Measurements from ENCODE around the gene OCIAD1. TPM values are rescaled to one million over a fixed set of nuclear protein-coding genes. Genes with fewer than 3 reads are reported as not detected.

OCIAD1 gene
- polyA plus RNA-seq (2011; rRNA removed) (103 and 162 TPM in 2 replicates), polyA minus RNA-seq (2011; rRNA and poly(A)+ RNA removed) (39.9 and 68.7 TPM in 2 replicates)

- Histone ChIP-seq H3K27me3 (ENCODE audit: control insufficient read depth, insufficient read depth, low read length) (no peaks in the 10 kb centered on the region), H3K4me3 (ENCODE audit: low read depth, low read length) (peak within 1 kb of the TSS; percentile 78), H3K36me3 (ENCODE audit: control insufficient read depth, insufficient read depth, low read length) (peaks cover 8% of the 10 kb centered on the region)
- POLR2A ChIA-PET, result no interaction called here
- peak; percentile 97 for DNase-seq (ENCODE audit: low read depth)
- CTCF ChIA-PET, result interaction anchor here (0.6 kb wide), 1 partner anchor 43 kb away, joined by 4 read pairs; no protein-coding TSS in a partner anchor
- TF ChIP-seq, protein P1, sequence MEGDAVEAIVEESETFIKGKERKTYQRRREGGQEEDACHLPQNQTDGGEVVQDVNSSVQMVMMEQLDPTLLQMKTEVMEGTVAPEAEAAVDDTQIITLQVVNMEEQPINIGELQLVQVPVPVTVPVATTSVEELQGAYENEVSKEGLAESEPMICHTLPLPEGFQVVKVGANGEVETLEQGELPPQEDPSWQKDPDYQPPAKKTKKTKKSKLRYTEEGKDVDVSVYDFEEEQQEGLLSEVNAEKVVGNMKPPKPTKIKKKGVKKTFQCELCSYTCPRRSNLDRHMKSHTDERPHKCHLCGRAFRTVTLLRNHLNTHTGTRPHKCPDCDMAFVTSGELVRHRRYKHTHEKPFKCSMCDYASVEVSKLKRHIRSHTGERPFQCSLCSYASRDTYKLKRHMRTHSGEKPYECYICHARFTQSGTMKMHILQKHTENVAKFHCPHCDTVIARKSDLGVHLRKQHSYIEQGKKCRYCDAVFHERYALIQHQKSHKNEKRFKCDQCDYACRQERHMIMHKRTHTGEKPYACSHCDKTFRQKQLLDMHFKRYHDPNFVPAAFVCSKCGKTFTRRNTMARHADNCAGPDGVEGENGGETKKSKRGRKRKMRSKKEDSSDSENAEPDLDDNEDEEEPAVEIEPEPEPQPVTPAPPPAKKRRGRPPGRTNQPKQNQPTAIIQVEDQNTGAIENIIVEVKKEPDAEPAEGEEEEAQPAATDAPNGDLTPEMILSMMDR (IDR thresholded peaks at IDR 0.05; ENCODE audit: insufficient read depth, low read depth, low read length), result no peak
These were observed at the start of gene OCIAD1 for GRCh38 chr4:48830706-48831531. OCIAD1 (plus strand) TSS chr4:48831088; CDS start chr4:48832625, 1,537 bp downstream.

- CTCF ChIA-PET, result no interaction called here
- DNase-seq (ENCODE audit: low read depth), result no peak
- TF ChIP-seq, protein P1 (IDR thresholded peaks at IDR 0.05; ENCODE audit: insufficient read depth, low read depth, low read length), result no peak
- POLR2A ChIA-PET, result no interaction called here
- Histone ChIP-seq H3K4me3 (ENCODE audit: low read depth, low read length) (no peak overlapping the region), H3K27me3 (ENCODE audit: control insufficient read depth, insufficient read depth, low read length) (no peaks in the 10 kb centered on the region), H3K36me3 (ENCODE audit: control insufficient read depth, insufficient read depth, low read length) (no peaks in the 10 kb centered on the region)
These were observed 48.9 kb upstream of the OCIAD1 start for GRCh38 chr4:48781968-48782367.

- no peak overlapping the region for H3K4me3 ChIP-seq (ENCODE audit: low read depth, low read length)
- TF ChIP-seq, protein P1 (IDR thresholded peaks at IDR 0.05; ENCODE audit: insufficient read depth, low read depth, low read length), result no peak
- no peaks in the 10 kb centered on the region for H3K27me3 ChIP-seq (ENCODE audit: control insufficient read depth, insufficient read depth, low read length)
- H3K36me3 ChIP-seq (ENCODE audit: control insufficient read depth, insufficient read depth, low read length), result no peaks in the 10 kb centered on the region
- ChIA-PET POLR2A (no interaction called here), CTCF (interaction anchor here (1.9 kb wide), 1 partner anchor 9 kb away, joined by 6 read pairs; no protein-coding TSS in a partner anchor)
- DNase-seq (ENCODE audit: low read depth), result no peak
These were observed 45.6 kb upstream of the OCIAD1 start for GRCh38 chr4:48785302-48785701.

GRCh38 chr4:48786549-48786948 is 44.3 kb upstream of the OCIAD1 start:
- CTCF ChIA-PET, result interaction anchor here (1.1 kb wide), 1 partner anchor 10 kb away, joined by 4 read pairs; no protein-coding TSS in a partner anchor
- TF ChIP-seq, protein P1 (IDR thresholded peaks at IDR 0.05; ENCODE audit: insufficient read depth, low read depth, low read length), result no peak
- DNase-seq (ENCODE audit: low read depth), result no peak
- no peaks in the 10 kb centered on the region for H3K36me3 ChIP-seq (ENCODE audit: control insufficient read depth, insufficient read depth, low read length)
- no peak overlapping the region for H3K4me3 ChIP-seq (ENCODE audit: low read depth, low read length)
- no peaks in the 10 kb centered on the region for H3K27me3 ChIP-seq (ENCODE audit: control insufficient read depth, insufficient read depth, low read length)
- POLR2A ChIA-PET, result no interaction called here

GRCh38 chr4:48787056-48787455 is 43.8 kb upstream of the OCIAD1 start:
- no peak for DNase-seq (ENCODE audit: low read depth)
- no peaks in the 10 kb centered on the region for H3K36me3 ChIP-seq (ENCODE audit: control insufficient read depth, insufficient read depth, low read length)
- H3K4me3 ChIP-seq (ENCODE audit: low read depth, low read length), result no peak overlapping the region
- ChIA-PET POLR2A (no interaction called here), CTCF (interaction anchor here (0.7 to 1.1 kb wide), 2 partner anchors 9 to 44 kb away, joined by 4 read pairs; partner anchors contain the start of gene OCIAD1)
- H3K27me3 ChIP-seq (ENCODE audit: control insufficient read depth, insufficient read depth, low read length), result no peaks in the 10 kb centered on the region
- TF ChIP-seq, protein P1 (IDR thresholded peaks at IDR 0.05; ENCODE audit: insufficient read depth, low read depth, low read length), result no peak

Data from BJ (cell line).